ENCODE measurements around the gene OSBPL1A.

Gene OSBPL1A

DNA sequence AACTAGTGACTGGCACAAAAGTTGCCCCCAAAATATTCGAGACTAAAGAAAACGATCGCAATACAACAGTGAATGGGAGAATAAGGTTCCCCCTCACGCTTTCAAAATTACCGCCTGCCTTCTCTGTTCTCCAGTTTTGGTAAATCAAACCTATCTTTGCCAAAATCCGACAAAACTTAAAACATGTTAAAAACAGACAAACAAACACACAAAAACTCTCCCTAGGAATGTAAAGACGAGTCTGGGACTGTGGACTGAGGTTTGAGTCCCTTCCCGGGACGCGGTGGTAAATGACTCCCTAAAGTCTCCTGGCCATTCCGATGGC lies 28.4 kb upstream of the OSBPL1A start:
- H3K27me3 ChIP-seq (replicated peaks; ENCODE audit: control insufficient read depth, insufficient read depth, low read length), result no peaks in the 10 kb centered on the region; the same call in 1 of the 2 replicates
- H3K4me3 ChIP-seq (replicated peaks; ENCODE audit: low read depth, low read length), result peak overlapping the region; percentile 72
- TF ChIP-seq, protein P1, sequence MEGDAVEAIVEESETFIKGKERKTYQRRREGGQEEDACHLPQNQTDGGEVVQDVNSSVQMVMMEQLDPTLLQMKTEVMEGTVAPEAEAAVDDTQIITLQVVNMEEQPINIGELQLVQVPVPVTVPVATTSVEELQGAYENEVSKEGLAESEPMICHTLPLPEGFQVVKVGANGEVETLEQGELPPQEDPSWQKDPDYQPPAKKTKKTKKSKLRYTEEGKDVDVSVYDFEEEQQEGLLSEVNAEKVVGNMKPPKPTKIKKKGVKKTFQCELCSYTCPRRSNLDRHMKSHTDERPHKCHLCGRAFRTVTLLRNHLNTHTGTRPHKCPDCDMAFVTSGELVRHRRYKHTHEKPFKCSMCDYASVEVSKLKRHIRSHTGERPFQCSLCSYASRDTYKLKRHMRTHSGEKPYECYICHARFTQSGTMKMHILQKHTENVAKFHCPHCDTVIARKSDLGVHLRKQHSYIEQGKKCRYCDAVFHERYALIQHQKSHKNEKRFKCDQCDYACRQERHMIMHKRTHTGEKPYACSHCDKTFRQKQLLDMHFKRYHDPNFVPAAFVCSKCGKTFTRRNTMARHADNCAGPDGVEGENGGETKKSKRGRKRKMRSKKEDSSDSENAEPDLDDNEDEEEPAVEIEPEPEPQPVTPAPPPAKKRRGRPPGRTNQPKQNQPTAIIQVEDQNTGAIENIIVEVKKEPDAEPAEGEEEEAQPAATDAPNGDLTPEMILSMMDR (IDR thresholded peaks at IDR 0.05; ENCODE audit: insufficient read depth, low read length, poor library complexity, severe bottlenecking), result no peak
- DNase-seq (ENCODE audit: extremely low read depth, insufficient read length), result no peak
- H3K36me3 ChIP-seq (ENCODE audit: control insufficient read depth, insufficient read depth, low read length), result no peaks in the 10 kb centered on the region

- TF ChIP-seq, protein P1 (IDR thresholded peaks at IDR 0.05; ENCODE audit: insufficient read depth, low read length, poor library complexity, severe bottlenecking), result no peak
- Histone ChIP-seq H3K4me3 (replicated peaks; ENCODE audit: low read depth, low read length) (no peak overlapping the region), H3K27me3 (replicated peaks; ENCODE audit: control insufficient read depth, insufficient read depth, low read length) (no peaks in the 10 kb centered on the region; the same call in 1 of the 2 replicates), H3K36me3 (ENCODE audit: control insufficient read depth, insufficient read depth, low read length) (no peaks in the 10 kb centered on the region)
- no peak for DNase-seq (ENCODE audit: extremely low read depth, insufficient read length)
These were observed 24.2 kb upstream of the OSBPL1A start for GRCh38 chr18:24421831-24422230.

GRCh38 chr18:24420551-24420950 lies 22.9 kb upstream of the OSBPL1A start:
- no peak for DNase-seq (ENCODE audit: extremely low read depth, insufficient read length)
- H3K27me3 ChIP-seq (replicated peaks; ENCODE audit: control insufficient read depth, insufficient read depth, low read length), result no peaks in the 10 kb centered on the region; the same call in 1 of the 2 replicates
- no peak overlapping the region for H3K4me3 ChIP-seq (replicated peaks; ENCODE audit: low read depth, low read length)
- TF ChIP-seq, protein P1 (IDR thresholded peaks at IDR 0.05; ENCODE audit: insufficient read depth, low read length, poor library complexity, severe bottlenecking), result no peak
- H3K36me3 ChIP-seq (ENCODE audit: control insufficient read depth, insufficient read depth, low read length), result no peaks in the 10 kb centered on the region

GRCh38 chr18:24417480-24417879 lies 19.9 kb upstream of the OSBPL1A start:
- TF ChIP-seq, protein P1 (IDR thresholded peaks at IDR 0.05; ENCODE audit: insufficient read depth, low read length, poor library complexity, severe bottlenecking), result no peak
- H3K36me3 ChIP-seq (ENCODE audit: control insufficient read depth, insufficient read depth, low read length), result no peaks in the 10 kb centered on the region
- H3K27me3 ChIP-seq (replicated peaks; ENCODE audit: control insufficient read depth, insufficient read depth, low read length), result peaks cover 1% of the 10 kb centered on the region; the same call in 1 of the 2 replicates
- DNase-seq (ENCODE audit: extremely low read depth, insufficient read length), result no peak
- no peak overlapping the region for H3K4me3 ChIP-seq (replicated peaks; ENCODE audit: low read depth, low read length)

GRCh38 chr18:24414349-24415003 lies 16.9 kb upstream of the OSBPL1A start:
- Histone ChIP-seq H3K36me3 (ENCODE audit: control insufficient read depth, insufficient read depth, low read length) (no peaks in the 10 kb centered on the region), H3K4me3 (replicated peaks; ENCODE audit: low read depth, low read length) (no peak overlapping the region), H3K27me3 (replicated peaks; ENCODE audit: control insufficient read depth, insufficient read depth, low read length) (peaks cover 1% of the 10 kb centered on the region; the same call in 1 of the 2 replicates)
- TF ChIP-seq, protein P1 (IDR thresholded peaks at IDR 0.05; ENCODE audit: insufficient read depth, low read length, poor library complexity, severe bottlenecking), result no peak
- DNase-seq (ENCODE audit: extremely low read depth, insufficient read length), result peak; percentile 28

DNA sequence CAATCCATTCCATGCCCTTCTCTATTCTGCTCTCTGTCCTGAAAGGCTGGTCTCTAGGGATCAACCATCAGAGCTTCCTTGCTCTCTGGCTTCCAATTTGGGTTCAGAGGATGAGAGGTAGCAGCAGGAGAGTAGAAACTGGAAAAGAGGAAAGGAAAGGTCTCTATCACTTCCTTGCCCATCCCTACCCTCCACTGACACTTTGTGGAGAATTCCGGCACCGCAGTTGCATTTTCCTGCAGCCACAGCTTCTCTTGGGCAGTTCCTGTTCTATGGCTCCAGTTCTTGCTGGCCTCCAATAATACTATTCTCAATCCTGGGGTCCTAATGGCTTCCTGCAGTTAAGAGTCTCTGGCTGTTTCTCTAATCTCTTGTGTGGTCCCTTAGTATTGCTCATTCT lies 15.5 kb upstream of the OSBPL1A start:
- Histone ChIP-seq H3K27me3 (replicated peaks; ENCODE audit: control insufficient read depth, insufficient read depth, low read length) (peaks cover 3% of the 10 kb centered on the region), H3K4me3 (replicated peaks; ENCODE audit: low read depth, low read length) (no peak overlapping the region), H3K36me3 (ENCODE audit: control insufficient read depth, insufficient read depth, low read length) (no peaks in the 10 kb centered on the region)
- TF ChIP-seq, protein P1 (IDR thresholded peaks at IDR 0.05; ENCODE audit: insufficient read depth, low read length, poor library complexity, severe bottlenecking), result no peak
- no peak for DNase-seq (ENCODE audit: extremely low read depth, insufficient read length)
